ENCODE results near the gene SPDYC. TPM values are rescaled to one million over a fixed set of nuclear protein-coding genes. Genes with fewer than 3 reads are reported as not detected.

SPDYC gene
- total RNA-seq, 3 donors from 2014 or later: not detected

DNA sequence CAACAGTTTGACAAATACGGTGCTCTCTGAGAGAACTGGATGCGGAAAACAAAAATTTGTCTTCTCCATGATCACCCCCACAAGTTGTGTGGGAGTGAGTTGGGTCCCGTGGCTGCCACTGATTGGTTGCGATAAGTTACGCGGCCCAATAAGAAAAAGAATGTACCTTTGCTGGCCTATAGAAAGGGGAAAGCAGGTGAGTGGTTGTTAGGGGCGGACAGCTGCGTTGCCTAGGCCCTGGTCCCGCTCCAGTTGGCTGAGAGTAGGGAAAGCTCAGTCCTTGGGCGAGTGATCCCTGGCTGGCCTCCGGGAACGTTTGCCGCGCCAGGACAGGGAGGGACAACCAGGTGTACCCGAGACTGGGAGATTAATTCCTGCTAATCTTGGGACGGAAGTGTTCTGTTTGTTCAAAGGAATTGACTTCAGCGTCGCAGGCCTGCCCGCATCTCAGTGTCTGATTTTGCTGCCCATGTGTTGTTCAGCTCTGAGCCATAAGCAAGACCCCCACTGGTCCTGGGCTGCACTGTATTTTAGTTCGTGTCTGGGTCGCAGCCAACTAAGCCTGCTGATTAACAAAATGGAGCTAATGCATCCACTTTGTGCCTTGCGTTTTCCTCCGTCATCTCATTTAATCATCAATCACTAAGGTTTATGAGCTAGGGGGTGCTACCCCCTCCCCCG lies 34.9 kb upstream of the SPDYC start:
- peaks cover 14% of the 10 kb centered on the region for H3K36me3 ChIP-seq
- H3K4me1 ChIP-seq: peaks cover 6 to 26% of the 10 kb centered on the region in 2 donors
- no peaks in the 10 kb centered on the region for H3K9me3 ChIP-seq
- H3K27ac ChIP-seq: peak overlapping the region; percentile 96 to 99
- no peaks in the 10 kb centered on the region for H3K27me3 ChIP-seq
- intact Hi-C loops (cut with DNase I; ENCODE audit: low total_unique reads): no loop called here
- peak; percentile 97 to 98 for DNase-seq (ENCODE audit: low spot score in 2 of 2)
- TF ChIP-seq POLR2A (IDR thresholded peaks at IDR 0.05) (no peak), POLR2AphosphoS5 (IDR thresholded peaks at IDR 0.05) (peak in 1 of 3 donors; percentile 46)
- H3K4me3 ChIP-seq: peak overlapping the region; percentile 88 to 93 (median 92)

DNA sequence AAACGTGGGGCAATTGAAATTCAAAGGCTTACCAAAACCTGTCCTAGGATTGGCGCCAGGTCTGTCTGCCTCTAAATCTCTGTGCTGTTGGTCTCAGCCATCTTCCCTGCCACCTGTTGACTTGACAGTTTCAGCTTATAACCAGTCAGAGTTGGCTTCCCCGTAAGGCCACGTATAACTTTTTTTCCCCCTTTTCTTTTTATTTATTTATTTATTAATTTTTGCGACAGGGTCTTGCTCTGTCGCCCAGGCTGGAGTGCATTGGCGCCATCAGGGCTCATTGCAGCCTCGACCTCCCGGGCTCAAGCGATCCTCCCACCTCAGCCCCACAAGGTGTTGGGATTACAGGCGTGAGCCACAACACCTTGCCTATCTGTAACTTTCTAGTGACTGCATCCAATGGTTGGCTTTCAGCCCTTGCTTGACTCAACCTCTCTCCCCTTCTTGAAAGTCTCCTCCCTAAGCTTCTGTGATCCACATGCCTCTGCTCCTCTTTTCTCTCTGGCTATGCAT lies 34.3 kb upstream of the SPDYC start:
- Histone ChIP-seq H3K27ac (peak overlapping the region; percentile 96 to 99), H3K36me3 (peaks cover 11% of the 10 kb centered on the region), H3K27me3 (no peaks in the 10 kb centered on the region), H3K9me3 (no peaks in the 10 kb centered on the region), H3K4me3 (peak overlapping the region; percentile 88 to 93 (median 92)), H3K4me1 (peaks cover 6 to 26% of the 10 kb centered on the region in 2 donors)
- intact Hi-C loops (cut with DNase I; ENCODE audit: low total_unique reads): no loop called here
- TF ChIP-seq POLR2A (IDR thresholded peaks at IDR 0.05): no peak
- TF ChIP-seq, protein P1, sequence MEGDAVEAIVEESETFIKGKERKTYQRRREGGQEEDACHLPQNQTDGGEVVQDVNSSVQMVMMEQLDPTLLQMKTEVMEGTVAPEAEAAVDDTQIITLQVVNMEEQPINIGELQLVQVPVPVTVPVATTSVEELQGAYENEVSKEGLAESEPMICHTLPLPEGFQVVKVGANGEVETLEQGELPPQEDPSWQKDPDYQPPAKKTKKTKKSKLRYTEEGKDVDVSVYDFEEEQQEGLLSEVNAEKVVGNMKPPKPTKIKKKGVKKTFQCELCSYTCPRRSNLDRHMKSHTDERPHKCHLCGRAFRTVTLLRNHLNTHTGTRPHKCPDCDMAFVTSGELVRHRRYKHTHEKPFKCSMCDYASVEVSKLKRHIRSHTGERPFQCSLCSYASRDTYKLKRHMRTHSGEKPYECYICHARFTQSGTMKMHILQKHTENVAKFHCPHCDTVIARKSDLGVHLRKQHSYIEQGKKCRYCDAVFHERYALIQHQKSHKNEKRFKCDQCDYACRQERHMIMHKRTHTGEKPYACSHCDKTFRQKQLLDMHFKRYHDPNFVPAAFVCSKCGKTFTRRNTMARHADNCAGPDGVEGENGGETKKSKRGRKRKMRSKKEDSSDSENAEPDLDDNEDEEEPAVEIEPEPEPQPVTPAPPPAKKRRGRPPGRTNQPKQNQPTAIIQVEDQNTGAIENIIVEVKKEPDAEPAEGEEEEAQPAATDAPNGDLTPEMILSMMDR (IDR thresholded peaks at IDR 0.05): no peak
- TF ChIP-seq POLR2AphosphoS5 (IDR thresholded peaks at IDR 0.05): no peak
- no peak for DNase-seq (ENCODE audit: low spot score in 2 of 2)

DNA sequence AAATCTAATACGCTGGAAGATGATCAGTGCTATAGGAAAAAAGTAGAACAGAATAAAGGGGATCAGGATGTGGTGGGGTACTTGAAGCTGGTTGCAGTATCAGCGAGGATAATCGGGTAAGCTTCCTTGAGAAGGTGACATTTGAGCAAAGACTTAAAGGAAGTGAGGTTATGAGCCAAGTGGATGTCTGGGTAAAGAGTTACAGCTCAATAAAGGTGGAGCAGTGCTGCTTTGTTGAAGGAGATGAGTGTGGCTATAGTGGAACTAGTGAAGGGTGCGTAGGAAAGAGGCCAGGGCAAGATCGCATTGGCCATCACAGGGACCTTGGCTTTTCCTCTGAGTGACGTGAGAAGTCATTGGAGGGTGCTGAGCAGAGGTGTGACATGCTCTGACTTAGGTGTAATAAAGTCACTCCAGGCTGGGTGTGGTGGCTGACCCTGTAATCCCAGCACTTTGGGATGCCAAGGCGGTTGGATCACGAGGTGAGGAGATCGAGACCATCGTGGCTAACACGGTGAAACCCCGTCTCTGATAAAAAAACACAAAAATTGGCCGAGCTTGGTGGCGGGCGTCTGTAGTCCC lies 33.4 kb upstream of the SPDYC start:
- H3K4me3 ChIP-seq: no peak overlapping the region
- TF ChIP-seq POLR2A (IDR thresholded peaks at IDR 0.05): no peak
- TF ChIP-seq, protein P1 (IDR thresholded peaks at IDR 0.05): no peak
- TF ChIP-seq POLR2AphosphoS5 (IDR thresholded peaks at IDR 0.05): no peak
- DNase-seq (ENCODE audit: low spot score in 2 of 2): no peak
- peaks cover 6 to 26% of the 10 kb centered on the region in 2 donors for H3K4me1 ChIP-seq
- peak overlapping the region in 1 of 2 donors; percentile 96 for H3K27ac ChIP-seq
- intact Hi-C loops (cut with DNase I; ENCODE audit: low total_unique reads): no loop called here
- peaks cover 4% of the 10 kb centered on the region for H3K36me3 ChIP-seq
- H3K27me3 ChIP-seq: no peaks in the 10 kb centered on the region
- H3K9me3 ChIP-seq: no peaks in the 10 kb centered on the region

DNA sequence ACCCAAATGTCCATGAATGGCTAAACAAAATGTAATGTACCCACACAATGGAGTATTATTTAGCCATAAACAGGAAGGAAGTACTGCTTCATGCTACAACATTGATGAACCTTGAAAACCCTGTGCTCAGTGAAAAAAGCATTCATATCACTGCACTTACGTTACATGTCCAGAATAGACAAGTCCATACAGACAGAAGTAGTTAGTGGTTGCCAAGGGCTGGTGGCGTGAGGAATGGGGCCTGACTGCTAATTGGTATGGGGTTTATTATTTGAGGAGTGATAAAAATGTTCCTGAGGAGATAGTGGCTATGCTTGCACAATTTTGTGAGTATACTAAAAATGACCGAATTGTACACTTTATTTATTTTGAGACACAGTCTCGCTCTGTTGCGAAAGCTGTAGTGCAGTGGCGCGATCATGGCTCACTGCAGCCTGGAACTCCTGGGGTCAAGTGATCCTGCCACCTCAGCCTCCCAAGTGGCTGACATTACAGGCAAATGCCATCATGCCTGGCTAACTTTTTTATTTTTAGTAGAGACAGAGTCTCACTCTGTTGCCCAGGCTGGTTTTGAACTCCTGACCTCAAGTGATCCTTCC lies 28.0 kb upstream of the SPDYC start:
- no peaks in the 10 kb centered on the region for H3K27me3 ChIP-seq
- H3K9me3 ChIP-seq: no peaks in the 10 kb centered on the region
- intact Hi-C loops (cut with DNase I; ENCODE audit: low total_unique reads): no loop called here
- H3K36me3 ChIP-seq: no peaks in the 10 kb centered on the region
- DNase-seq (ENCODE audit: low spot score in 2 of 2): no peak
- no peak overlapping the region for H3K4me3 ChIP-seq
- H3K4me1 ChIP-seq: no peaks in the 10 kb centered on the region
- no peak overlapping the region for H3K27ac ChIP-seq
- TF ChIP-seq POLR2A (IDR thresholded peaks at IDR 0.05) (no peak), POLR2AphosphoS5 (IDR thresholded peaks at IDR 0.05) (no peak)
- TF ChIP-seq, protein P1 (IDR thresholded peaks at IDR 0.05): no peak

DNA sequence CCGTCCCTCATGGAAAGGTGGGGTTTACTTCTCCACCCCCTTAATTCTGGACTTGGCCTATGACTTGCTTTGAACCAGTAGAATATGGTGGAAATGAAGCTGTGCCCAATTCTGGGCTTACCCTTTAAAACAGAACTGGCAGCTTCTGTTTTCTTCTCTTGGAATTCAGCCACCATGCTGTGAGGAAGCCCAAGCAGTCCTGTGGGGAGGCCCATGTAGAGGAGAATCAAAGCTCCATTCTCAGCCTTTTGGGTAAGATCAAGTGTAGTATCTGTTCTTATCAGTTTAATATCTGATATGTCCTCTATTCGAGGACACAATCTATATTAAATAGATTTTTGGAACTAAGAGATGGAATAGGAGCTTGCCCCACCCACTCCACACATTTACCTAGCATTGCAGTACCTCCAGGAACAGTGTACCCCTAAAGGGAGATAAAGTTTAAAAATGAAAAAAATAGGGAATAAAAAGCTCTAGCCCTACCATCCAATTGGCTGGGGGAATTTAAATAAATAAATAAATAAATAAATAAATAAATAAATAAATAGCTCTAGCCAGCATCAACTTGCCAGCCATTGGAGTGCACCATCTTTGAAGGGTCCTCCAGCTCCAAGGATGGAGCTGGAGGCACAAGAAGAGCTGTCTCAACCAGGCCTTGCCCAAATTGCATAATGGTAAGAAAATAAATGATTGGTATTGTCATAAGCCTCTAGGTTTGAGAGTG lies 22.5 kb upstream of the SPDYC start:
- Histone ChIP-seq H3K36me3 (no peaks in the 10 kb centered on the region), H3K9me3 (no peaks in the 10 kb centered on the region)
- intact Hi-C loops (cut with DNase I; ENCODE audit: low total_unique reads): no loop called here

More for the DNA sequence above, 22.5 kb upstream of the SPDYC start:
- H3K27me3 ChIP-seq: no peaks in the 10 kb centered on the region
- H3K27ac ChIP-seq: no peak overlapping the region
- no peak for TF ChIP-seq POLR2AphosphoS5 (IDR thresholded peaks at IDR 0.05)
- no peak for TF ChIP-seq POLR2A (IDR thresholded peaks at IDR 0.05)
- TF ChIP-seq, protein P1 (IDR thresholded peaks at IDR 0.05): no peak
- DNase-seq (ENCODE audit: low spot score in 2 of 2): no peak
- H3K4me3 ChIP-seq: no peak overlapping the region
- no peaks in the 10 kb centered on the region for H3K4me1 ChIP-seq

Measured in breast epithelium (tissue), 4 donors.